A673 (cell line): ENCODE measurements around the gene OR56A3.

Experiments used
- CTCF ChIP-seq: fragments of 300-800, 200-600 bp; sonication (generic); conservative IDR thresholded peaks from 2 replicates; pipeline ENCODE4 v1.5.1; 2017; ENCODE audit warnings: low read depth, mild to moderate bottlenecking, antibody characterized with exemption, low read length, moderate library complexity, mixed read lengths
- EZH2 ChIP-seq: fragments of 200-600 bp; sonication (generic); IDR thresholded peaks from 2 replicates; pipeline ENCODE4 v1.6.1; 2017; ENCODE audit warnings: borderline replicate concordance, low read depth, mild to moderate bottlenecking, mixed read lengths, antibody characterized with exemption, low read length; ENCODE audit not compliant: poor library complexity, severe bottlenecking

GRCh38 chr11:5892908-5893307, 49.1 kb upstream of the OR56A3 start, which contains the start of gene OR52E5:
- no peak for TF ChIP-seq CTCF
- no peak for TF ChIP-seq EZH2
